ENCODE results near the gene MAGOHB.

MAGOHB gene

GRCh38 chr12:10554756-10555481 lies 58.5 kb downstream of the MAGOHB start:
- no peak for DNase-seq (ENCODE audit: low read depth, low spot score)

DNA sequence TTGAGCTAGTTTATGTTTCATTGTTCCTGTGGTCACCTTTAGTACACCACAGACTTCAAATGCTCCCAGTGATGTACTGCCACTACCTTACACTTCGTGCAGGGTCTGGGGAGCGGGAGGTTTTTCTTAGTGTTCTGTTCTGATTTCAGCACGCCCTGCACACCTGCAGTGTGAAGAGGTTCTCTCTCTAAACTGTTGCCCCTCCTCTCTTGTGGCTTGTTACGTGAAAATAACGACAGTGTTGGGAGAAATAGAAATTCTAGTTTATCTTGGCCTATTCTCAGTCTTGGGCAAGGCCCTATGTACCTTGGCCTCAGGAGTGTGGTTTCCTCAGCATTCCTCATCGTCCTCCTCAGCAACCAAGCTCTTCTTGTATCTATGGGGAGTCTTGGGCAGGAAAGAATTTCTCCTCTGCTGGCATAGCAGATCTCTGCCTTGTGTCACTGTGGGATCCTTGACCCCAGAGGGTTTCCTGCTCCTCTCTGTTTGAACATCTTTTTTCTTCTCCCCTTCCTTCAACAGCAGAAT lies 59.1 kb downstream of the MAGOHB start:
- no peak for DNase-seq (ENCODE audit: low read depth, low spot score)

Data from iPS DF 19.7 (cell line).